Fibroblast of peridontal ligament (primary cell): ENCODE data around the gene TENT5C.
A peak's percentile ranks its signal among the peaks of the same experiment; 100 is the strongest.

Experiments used
- DNase-seq: peaks from one replicate; pipeline ENCODE4 v3.0.0-alpha.2; 2010; ENCODE audit errors: extremely low read depth

TENT5C gene

DNA sequence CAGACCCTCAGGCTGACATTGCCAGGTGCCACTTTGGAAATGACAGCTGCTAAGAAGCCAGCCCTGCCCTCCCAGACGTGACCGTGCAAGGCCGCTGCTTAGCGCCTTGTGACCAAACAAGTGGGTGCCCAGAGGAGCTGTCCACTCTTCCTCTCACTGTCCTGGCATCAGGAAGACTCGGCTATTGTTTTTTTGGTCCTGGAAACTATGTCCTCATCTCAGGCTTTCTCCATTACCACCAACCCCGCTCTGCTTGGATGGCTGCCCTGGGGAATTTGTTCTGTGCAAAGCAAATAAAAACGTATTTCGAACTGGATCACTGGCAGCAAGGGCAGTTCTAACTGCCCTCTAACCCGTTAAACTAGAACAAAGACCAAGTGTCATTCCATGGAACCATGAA is 13.7 kb upstream of the TENT5C start:
- no peak for DNase-seq

DNA sequence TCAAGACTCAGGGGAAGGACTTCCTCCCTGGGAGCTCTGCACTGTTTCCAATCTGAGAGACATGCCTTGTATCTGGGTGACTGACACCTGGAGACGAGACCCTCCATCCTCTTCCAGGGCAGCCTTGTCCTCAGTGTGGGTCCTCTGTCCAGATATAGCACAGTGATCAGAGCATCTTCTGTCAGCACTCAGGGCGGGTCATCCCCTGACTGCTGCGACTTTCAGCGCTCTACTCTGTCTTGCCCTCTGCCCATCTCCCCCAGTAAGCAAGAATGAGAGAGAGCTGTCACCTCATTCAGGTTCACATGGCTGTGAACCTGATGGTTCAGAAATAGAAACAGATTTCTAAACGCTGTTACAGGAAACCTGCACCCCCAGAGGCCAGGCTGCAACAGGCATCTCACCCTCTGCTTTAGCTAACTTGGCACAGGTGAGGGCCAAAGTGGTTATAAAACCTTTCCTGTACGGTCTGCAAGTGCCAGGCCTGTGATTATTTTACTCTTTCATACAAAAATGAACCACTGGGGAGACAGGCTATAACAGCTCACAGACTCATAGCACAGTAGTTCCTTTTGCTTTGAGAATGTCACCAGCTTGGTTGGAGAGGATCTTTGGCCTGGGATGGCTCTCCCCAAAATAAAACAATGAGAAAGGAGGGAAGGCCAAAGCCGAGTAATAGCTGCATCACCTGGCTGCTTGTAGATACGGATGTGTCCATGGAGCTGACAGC is 11.4 kb upstream of the TENT5C start:
- DNase-seq: no peak

DNA sequence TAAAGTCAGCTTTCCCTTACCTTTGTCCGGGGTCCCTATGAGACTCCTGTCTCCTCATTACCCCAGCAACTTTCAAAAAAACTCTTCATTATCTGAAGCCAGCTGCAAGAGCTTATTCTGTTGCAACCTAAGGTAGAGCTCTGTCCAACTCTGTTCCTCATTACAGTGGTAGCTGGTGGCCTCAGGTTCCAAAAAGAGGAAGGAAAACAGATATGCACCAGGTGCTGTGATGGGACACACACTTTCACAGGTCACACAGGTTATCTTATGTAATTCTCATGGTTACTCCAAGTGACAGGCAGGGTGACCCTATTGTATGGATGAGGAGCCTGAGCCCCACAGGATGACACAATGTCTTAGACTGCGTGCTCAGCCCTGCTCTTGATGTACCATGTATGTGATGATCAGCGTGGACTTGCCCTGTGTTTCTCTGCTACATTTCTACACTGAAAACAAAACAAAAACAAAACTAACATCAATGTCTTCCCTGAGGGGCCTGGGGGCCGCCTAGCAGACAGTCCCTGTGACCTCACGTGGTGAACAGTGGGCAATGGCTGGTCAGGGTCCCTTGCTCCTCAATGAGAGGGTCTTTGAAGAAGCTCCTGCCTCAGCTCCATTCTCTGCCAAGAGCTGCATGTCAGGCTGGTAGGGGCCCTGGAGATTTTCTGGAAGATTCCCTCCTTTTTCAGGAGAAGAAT is 9.7 kb upstream of the TENT5C start:
- no peak for DNase-seq

DNA sequence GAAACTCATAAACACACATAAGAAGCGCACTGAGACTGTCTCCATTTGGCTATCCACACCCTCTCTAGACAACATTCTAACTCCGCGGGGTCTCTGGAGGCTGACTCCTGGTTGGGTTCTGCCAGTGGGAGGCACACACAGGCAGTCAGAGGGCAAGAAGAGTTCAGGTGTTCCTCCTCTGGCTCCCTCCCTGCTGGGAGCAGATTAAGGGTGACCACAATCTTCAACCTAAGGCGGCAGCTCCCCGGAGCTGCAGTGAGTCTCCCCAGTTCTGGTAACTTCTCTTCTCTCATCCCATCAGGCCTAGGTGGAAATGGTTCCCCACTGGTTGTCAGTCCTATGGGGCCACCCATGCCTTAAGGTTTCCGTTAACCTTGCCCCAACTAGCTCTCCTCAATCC is 7.4 kb upstream of the TENT5C start:
- DNase-seq: no peak

DNA sequence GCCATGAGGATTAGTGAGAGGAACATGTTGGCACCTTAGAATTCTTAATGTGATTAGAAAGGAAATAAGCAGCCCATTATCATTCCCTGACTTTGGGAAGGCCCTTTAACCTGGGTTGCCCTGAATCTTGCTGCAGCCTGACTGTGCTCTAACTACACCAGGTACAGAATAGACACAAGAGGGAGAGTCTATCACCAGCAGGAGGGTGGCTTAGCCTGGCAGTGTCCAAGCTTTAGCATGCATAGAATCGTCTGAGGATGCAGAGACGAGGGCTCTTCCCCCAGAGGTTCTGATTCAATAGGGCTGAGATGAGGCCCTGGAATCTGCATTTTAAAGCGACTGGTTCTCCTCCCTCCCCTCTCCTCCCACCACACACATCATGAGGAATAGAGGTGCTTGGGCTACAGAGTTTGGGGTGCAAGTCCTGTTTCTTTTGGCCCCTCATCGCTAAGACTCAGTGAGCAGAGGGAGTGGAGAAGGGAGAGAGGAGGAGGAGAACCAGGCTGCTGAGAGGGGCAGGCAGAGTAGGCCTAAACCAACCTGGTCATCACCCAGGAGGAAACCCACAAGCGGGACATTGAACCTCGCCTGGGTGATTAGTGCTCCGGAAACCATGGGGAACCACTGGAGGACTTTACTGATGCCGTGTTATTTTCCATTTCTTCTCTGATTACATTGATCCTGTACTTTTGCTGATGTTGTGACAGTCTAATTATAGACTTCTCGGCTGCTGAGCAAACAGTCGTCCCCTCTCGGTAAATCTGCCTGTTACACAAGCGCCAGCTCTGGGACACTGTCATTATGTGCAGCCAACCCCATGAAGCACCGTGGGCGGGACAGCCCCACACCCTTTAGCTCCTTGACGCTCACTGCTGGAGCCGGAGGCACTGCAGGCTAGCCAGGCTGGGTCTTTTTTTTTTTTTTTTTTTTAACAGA is 6.3 kb upstream of the TENT5C start:
- DNase-seq: no peak

DNA sequence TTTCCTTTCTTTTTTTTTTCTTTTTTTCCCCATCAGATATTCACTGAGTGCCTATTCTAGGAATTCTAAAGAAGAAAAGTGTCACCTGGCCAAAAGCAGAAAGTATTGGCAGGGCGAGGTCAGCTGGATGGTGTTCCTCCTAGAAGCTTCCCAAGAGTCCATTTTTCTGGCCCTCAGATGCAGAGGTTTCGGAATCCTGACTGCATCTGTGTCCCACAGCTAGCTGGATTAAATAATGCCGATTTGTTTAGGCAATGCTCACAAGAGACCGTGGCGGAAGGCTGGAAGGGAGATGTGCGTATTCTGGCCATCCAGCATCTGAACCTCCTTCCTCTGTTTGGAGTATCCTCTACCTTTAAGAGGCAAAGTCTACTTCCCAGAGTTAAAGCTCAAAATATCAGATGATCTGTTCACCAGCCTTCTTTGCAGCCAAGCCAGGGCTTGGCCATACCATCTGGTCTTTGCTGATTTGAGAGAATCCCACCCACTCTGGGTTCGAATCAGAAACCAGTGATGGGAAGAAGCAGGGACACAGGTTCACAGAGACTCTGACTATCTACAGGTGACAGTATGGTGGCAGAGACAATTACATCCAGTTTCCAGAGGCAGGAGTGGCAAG is 5.4 kb upstream of the TENT5C start:
- no peak for DNase-seq

DNA sequence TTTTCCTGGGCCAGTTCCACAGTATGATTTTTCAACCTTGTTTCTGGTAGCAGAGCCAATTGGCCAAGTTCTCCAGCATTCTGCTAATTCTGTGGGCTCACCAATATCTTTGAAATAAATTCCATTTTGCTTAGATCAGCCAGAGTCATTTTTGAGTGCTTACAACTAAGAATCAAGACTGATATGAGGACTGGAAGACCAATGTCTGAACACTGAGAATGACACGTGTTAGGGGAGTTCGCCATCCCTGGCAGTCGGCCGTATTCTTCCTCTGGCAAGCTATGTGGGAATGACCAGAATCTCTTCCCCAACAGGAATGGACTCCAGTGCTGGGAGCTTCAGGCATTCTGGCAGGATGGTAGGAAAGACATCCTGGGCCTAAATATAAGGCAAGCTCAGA is 4.9 kb upstream of the TENT5C start:
- peak; percentile 35 for DNase-seq

DNA sequence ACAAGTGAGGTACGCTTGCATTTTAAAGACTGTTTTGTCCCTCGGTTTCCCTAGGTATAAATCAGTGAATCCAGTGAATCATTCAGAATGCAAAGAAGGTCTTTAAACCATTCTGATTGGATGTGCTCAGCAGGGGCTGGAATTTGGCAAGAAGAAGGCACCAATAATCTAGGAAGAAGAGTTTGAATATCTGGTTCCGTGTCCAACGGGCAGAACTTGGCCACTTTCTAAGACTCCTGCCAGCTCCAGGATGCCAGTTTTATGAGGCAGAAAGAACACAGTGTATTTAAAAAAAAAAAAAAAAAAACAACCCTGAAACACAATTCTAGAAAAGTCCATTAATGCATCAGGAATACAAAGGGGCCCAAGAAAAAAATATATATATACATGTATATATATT is 3.0 kb upstream of the TENT5C start:
- DNase-seq: no peak

DNA sequence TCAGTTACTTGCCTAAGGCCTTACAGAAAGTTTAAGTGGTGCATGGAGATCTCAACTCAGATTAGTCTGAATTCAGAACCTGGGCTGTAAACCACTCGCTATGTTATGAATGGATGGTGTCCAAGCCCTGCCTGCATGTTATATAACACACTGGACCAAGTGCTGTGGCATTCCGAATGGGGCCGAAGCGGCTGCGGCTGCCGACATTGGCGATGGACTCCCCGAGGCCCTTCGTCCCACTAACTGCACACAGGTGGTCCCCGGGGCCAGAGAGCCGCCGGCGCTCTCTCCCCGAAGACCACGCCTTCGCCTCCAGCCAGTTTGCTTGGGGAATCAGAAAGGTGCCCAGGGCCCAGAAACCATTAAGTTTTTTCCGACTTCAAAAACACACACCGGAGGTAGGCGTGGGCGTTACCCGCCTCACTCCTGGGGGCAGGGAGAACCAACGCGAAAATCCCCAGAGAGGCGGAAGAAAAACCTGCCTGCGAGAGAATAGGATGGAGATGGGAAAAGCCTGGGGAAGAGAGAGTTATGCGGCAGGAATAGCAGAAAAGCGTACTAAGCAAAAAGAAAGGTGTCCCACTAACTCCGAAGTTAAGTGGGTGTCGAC is 579 bp upstream of the TENT5C start:
- peak; percentile 35 for DNase-seq

DNA sequence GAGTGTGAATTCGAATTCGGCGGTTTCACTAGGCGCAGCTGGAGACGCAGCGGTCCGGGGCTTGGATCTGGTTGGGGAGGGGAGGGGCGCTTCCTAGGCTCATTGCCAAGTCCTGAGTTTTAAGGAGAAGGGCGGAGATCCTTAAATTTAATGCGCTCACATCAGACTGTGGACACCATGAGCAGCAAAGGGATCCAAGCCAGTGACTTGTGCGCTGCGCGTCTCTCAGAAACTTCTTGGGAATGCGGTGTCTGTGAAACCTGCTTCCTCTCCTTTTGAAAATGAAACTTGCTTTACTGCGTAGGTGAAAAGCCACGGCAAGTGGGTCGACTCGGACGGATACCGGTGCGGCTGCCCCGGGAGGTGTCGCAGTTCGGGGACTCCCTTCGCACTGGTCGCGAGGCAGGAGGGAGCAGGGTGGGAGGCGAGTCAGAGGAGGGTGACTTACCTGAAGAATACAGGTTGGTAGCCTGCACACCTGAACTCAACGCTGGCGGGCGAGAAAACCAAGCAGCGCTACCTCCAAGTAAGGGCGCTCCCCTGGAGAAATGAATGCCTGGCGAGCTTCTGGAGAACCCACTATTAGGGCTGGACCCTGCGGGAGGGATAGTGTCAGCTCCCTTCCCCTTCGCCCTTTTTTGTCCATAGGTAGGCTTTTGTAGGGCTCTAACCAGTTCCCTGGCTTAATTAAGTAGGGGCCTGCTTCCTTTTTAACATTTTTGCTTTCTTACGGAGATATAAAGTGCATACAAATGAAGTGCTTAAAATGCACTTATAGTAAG is 992 bp downstream of the TENT5C start:
- peak; percentile 47 for DNase-seq

DNA sequence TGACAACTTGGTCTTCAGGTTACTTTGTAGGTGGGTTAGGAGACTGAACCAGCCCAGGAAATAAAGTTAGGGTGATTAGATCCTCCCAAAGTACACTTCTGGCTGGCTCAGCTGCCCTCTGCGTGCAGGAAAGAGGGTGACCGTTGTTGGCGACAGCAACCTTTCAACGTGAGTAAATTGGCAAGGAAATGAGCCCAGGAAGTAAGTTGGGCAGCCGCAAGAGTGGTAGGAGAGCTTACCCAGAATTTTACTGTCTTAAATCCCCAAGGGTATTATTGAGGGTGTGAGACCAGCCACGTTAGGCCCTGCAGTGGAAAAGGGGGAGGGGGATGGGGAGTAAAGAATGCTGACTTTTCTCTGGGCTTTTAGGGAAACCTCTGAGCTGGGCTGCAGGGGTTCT is 1.6 kb downstream of the TENT5C start:
- no peak for DNase-seq

DNA sequence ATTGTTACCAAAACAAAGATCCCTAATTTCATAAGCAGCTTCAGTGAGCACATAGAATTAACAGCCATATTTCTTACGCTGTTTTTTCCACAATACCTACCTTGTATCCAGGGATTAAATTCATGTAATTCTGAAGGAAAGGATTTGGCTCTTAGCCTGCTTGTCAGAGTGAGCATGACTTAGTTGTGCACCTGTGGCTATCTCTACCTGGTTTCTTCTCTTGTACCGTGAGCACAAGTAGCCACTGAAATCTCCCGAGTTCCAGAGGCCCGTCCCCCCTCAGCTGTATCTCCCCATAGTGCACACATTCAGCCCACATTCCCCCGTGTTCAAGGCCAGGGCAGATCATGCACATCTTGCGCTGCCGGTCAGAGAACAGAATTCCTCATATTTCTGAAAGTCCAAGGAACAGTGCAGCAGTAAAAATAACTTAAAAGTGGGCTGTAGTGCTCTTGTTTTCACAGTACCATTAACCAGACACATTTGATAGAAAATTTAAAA is 2.3 kb downstream of the TENT5C start:
- no peak for DNase-seq

DNA sequence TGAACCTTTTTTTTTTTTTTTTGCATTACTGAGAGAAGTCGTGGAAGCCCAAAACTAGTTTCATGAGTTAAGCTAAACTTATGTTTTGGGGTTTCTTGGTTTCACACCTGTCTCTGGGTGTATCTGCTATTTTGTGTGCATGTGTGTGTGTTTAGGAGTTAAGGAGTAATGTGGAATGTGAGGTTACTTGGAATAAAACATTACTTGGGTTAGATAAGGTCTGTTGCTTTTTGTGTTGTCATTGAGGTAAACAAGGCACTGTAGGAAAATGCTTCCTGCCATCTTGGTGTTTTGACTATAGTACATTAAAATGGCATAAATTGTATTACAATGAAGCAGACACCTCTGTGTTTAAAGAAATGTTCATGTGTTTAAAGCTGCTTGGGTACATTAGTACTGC is 2.9 kb downstream of the TENT5C start:
- no peak for DNase-seq

DNA sequence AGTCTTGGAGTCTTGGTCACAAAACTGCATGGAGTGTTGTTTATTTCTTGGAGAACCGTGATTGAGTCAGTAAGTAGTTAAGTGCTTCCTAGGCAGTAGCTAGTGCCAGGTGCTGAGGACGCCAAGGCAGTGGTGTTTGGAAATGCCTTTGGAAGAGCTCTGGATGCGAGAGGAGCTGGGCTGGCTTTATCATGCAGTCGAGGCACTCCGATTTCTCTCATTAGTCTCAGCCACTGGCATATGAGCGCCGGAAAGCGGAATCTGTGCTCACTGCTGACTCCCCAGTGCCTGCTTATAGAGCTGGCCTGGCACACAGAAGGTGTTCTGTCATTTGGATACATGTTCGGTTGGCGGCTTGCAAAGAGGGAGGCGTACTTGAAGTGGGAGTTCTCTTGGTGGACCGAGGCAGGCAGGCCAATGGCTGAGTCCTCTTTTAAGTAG is 3.6 kb downstream of the TENT5C start:
- DNase-seq: no peak

DNA sequence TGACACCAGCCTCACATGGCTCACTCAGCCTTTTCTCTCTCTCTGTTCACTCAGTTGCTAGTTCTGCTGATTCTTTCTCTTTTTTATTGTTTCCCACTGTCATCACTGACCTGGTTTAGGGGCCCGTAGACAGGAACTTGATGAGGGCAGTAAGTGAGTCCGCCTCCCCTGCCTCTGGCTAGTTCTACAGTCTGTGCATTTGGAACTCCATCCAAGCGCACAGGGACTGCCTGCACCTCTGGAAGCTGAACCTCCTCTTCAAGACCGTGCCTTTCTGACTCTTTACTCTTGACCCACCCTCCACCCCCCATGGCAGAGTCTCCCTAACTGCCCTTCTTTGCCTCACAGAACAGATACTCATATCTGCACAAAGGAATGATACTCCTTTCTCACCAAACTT is 4.2 kb downstream of the TENT5C start:
- no peak for DNase-seq

DNA sequence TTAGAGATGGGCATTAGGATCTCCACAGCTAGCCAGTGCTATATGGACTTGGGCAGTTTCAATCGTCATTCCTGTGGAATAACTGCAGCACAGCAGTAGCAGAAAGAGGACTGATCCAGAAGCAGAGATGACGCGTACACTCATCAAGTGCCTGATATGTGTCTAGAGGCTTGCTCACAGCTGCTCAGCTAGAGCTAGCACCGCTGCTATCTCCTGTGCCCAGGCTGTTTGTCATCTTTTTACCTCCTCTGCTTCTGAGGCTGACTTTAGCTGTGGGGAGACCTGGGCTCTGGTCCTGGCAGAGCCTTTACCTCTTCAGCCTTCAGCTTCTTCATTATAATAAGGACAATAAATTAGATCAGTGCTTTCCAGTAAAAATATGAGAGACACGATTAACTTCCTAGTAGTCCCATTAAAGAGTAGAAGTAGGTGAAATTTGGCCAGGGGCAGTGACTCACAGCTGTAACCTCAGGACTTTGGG is 5.3 kb downstream of the TENT5C start:
- no peak for DNase-seq

DNA sequence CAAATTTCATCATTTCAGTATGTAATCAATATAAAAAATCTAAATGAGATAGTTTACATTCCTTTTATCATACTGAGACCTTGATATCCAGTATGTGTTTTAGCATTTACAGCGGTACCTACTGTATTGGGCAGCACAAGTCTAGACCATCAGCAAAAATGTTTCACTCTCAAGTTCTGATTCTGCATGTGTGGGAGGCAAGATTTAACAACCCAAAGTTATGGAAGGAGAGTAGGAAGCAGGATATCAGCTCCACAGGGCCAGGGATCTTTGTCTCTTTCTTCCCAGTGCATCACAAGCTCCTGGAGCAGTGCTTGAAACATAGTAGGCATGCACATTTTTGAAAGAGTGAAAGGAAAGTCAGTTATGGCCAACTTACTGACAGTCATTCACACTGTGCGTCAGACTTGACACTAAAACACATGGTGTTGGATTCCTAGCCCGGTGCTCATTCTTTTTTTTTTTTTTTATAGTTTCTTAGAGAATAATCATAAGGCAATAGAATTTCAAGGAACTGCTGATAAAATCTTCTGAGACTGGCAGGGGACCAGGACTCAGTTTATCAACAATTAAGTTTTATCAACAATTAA is 6.1 kb downstream of the TENT5C start:
- no peak for DNase-seq

DNA sequence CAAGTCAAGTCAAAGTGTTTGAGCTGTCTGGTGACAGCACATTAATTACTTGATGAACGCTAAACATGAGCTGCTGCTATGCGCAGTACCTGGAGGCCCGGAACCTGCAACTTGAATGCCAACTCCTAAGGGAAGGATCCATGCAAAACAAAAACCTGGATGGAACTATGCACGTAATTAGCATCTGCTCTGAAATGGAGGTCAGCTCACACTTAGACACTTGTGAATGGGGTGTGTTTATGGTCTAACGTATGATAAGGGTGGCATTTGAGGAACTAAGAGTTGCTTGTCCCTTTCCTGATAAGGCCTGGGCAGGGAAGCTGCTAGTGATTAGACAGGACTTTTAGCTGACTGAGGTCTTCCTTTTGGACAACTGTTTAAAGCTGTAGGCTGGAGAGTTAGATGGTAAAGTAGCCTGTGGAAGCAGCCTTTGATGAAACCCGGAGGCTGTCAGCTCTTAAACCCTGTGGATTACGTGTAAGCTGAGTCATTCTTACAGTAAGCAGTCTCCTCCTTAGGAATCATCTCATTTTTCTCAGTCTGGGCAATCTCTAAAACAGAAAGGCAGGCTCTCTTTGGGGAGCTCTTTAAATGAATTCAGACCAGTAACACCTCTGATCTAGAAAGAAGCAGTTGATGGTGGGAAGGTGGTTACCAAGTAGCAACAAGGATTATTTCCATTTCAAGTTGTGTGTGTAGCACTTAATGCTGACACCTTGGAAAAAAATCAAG is 6.8 kb downstream of the TENT5C start:
- peak; percentile 89 for DNase-seq

DNA sequence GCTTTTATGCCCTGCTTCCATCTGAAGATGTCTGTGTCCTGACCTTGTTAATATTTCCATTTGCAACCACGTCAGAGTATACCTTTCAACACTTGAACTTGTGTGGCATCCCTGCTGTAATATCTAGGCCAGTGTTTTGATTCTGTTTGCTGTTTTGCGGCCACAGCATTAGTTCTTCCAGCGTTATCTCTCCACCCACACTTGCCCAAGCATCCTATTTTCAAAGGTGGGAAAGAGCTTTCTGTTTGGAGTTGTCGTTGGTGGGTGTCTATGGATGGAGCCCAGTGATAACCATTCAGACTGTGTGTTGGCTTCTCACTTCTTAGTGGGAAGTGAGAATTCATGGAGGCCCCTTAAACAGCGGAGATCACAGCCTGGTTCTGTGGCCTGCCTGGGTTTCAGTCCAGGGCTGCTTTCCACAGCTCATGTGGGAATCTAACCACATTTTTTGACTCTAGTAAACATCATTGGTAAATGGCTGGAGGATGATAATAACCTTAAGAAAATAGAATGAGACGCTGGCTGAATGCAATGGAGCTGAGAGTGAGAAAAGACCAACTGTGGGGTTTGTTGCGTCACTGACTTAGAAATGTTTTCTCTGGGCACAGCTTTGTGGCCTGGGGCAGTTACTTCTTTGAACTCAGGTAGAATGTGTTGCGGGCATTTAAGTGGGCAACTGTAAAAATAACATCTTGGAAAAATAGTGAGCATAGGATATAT is 7.6 kb downstream of the TENT5C start:
- DNase-seq: peak; percentile 75
